ENCODE results near the gene TNRC6A.
"Not testable (repeated sequence)": the region's sequence is repeated elsewhere in the genome, so short reads cannot be mapped to it uniquely, and the experiment has no call there.

TNRC6A gene

GRCh38 chr16:24729243-24729950 is at the start of gene TNRC6A:
Gene TNRC6A, plus strand, starts transcription at chr16:24729651. Its CDS starts 191 bp downstream, at chr16:24729842.
- peak; percentile 92 for DNase-seq (ENCODE audit: low read depth)

- DNase-seq (ENCODE audit: low read depth) = no peak
Measured at GRCh38 chr16:24681793-24682192, 47.7 kb upstream of the TNRC6A start.

GRCh38 chr16:24683250-24683649 is 46.2 kb upstream of the TNRC6A start:
- no peak for DNase-seq (ENCODE audit: low read depth)

DNA sequence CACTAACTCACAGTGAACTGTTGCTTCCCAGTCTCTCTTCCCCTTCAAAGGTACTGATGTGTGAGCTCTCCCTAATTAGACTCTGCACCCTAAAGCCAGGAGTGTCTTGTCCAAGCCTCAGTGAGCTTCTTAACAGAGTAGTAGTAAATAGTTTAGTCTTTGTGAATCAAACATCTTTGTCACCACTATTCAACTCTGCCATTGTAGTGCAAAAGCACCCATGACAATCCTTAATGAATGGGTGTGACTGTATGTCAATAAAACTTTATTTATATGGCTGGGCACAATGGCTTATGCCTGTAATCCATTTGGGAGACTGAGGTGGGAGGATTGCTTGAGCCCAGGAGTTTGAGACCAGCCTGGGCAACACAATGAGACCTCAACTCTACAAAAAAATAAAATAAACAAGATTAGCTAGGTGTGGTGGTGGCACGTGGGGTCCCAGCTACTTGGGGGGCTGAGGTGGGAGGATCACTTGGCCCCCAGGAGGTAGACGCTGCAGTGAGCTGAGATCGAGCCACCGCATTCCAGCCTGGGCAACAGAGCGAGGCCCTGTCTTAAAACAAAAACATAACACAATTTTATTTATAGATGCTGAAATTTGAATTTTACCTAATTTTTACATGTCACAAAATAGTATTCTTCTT is 45.5 kb upstream of the TNRC6A start:
- no peak for DNase-seq (ENCODE audit: low read depth)

DNA sequence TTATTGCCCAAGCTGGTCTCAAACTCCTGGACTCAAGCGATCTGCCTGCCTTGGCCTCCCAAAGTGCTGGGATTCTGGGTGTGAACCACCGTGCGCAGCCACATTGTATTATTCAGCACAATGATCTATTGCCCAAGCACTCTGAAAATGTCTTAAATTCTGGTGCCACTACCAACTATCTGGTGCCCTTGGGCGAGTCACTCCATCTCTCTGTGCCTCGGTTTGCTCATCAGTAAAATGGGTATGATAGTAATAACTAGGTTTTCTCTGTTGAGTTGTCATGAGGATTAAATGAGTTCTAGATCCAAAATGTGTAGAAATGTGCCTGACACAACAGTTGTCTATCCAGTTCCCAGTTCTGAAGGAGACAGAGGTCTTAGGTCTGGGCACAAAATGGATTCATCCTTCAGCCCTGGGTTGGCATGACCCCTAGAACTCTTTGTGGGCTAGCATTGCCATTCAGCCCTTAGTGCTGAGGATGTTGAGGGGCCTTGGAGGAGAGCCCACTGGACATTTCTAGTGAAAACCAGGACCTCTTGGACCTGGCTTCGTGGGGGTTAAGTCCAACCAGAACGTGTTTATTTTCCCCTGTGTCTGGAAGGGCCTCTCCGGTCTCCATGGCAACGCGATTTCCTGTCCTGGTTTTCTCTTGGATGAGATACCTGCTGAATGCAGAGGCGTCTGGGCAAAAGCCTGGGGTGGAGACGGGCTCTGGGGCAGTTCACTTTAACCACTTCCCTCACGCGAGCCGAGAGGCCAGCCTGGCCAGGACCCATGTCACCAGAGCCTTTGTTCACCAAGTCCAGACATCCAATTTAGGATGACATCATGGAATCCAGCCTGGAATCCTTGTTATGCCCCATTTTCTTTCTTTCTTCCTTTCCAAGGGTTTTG is 43.7 kb upstream of the TNRC6A start:
- peak; percentile 68 for DNase-seq (ENCODE audit: low read depth)

- no peak for DNase-seq (ENCODE audit: low read depth)
Measured at GRCh38 chr16:24686678-24687077, 42.8 kb upstream of the TNRC6A start.

- no peak for DNase-seq (ENCODE audit: low read depth)
Measured at GRCh38 chr16:24688359-24688758, 41.1 kb upstream of the TNRC6A start.

- DNase-seq (ENCODE audit: low read depth) = peak; percentile 73
Measured at GRCh38 chr16:24689128-24689527, 40.3 kb upstream of the TNRC6A start.

- DNase-seq (ENCODE audit: low read depth) = no peak
Measured at GRCh38 chr16:24692854-24693253, 36.6 kb upstream of the TNRC6A start.

- no peak for DNase-seq (ENCODE audit: low read depth)
Measured at GRCh38 chr16:24694931-24695330, 34.5 kb upstream of the TNRC6A start.

DNA sequence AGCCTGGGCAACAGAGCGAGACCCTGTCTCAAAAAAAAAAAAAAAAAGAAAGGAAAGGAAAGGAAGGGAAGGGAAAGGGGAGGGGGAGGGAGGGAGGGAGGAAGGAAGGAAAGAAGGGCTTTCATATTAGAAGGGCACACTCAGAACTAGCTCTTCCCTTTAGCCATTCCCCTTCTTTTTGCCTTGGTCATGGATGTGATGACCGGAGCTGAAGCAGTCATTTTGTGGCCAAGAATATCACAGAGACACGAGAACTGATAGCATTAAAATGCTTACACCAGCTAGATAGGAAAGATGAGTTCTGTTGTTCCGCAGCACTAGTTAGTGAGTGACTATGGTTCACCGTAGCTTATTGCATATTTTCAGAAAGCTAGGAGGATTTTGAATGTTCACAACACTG is 32.8 kb upstream of the TNRC6A start:
- no peak for DNase-seq (ENCODE audit: low read depth)

DNA sequence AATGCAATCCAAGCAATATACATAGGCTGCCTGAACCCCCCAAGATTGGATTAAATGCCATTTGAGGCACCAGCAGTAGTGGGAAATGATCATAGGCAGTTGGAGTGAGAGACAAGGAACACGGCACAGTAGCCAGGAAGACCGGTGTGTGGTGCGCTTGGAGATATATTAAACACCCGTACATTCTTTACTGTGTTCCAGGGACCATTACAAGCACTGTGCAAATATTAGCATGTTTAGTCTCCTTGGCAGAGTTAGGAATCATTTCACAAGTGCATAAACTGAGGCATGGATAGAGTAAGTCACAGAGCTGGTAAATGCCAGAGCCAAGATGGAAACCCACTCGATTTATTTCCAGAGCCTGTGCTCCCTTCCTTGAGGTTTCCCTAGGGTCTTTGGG is 31.1 kb upstream of the TNRC6A start:
- no peak for DNase-seq (ENCODE audit: low read depth)

DNA sequence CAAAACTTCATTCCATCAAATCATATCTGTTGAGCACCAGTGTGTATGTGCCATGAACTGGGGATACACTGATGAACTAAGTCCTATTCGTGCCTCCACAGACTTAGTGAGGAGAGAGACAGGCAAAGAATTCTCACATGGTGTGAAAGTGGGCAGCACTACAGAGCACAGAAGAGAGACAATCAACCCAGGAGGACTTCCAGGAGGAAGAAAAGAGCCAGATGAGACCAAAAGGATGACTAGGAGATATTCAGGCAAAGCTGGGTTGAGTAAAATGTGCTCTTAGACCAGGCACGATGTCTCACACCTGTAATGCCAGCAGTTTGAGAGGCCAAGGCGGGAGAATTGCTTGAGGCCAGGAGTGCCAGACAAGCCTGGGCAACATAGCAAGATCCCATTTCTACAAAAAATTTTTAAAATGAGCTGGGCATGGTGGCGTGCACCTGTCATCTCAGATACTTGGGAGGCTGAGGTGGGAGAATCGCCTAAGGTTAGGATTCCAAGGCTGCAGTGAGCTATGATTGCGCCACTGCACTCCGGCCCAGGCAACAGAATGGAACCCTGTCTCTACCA is 30.2 kb upstream of the TNRC6A start:
- DNase-seq (ENCODE audit: low read depth) = no peak

DNA sequence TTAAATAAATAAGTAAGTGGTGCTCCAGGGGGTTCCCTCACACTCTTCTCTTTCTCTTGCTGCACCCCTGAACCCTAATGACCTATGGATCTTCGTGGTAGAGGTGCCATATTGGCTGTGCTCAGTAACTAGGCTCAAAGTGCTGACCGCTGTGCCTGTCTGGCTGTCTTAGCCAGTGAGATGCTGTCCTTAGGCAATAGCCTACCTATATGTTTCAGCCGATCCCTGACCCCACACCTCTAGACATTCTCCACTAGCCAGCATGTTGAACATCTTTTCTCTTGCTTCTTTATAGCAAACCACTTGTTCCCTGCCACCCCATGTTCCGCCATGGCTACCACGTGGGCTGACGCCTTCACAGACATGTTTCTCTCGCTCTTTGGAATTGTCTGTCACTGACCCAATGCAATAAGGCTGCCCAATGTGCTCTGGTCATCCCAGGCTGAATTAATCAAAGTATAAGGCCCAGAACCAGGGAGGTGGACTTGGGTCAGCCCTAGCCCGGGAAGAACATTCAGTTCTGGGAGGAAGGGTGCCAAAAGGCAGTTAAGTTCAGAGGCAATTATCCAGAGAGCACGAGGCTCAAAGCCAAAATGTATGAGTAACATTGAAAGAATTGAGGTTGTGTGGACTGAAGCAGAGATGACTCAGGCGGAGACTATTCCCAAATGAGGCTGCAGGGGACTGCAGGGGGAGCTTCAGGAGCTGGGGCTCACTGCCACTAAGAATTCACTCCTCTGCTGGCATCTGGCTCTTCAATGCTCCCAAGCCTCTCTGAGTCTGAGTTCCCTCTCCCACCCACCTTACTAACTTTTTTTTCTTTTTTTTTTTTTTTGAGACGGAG is 28.7 kb upstream of the TNRC6A start:
- DNase-seq (ENCODE audit: low read depth) = peak; percentile 99

DNA sequence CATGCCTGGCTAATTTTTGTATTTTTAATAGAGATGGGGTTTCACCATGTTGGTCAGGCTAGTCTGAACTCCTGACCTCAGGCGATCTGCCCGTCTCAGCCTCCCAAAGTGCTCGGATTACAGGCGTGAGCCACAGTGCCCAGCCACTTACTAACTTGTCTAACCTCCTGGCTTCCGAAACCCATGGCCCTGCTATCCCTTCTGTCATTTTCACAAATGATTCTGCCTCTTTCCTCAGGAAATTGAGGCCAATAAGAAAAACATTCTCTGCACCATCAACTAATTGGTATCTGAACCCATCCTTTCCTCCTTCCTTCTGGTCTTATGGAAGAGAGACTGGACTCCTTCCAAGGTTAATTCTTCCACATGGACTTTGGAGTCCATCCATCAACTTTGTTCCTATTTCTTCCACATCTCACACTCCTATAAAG is 27.9 kb upstream of the TNRC6A start:
- peak; percentile 52 for DNase-seq (ENCODE audit: low read depth)

- DNase-seq (ENCODE audit: low read depth) = not testable (repeated sequence)
Measured at GRCh38 chr16:24707760-24708159, 21.7 kb upstream of the TNRC6A start.

GRCh38 chr16:24713379-24713778 is 16.1 kb upstream of the TNRC6A start:
- DNase-seq (ENCODE audit: low read depth) = no peak

DNA sequence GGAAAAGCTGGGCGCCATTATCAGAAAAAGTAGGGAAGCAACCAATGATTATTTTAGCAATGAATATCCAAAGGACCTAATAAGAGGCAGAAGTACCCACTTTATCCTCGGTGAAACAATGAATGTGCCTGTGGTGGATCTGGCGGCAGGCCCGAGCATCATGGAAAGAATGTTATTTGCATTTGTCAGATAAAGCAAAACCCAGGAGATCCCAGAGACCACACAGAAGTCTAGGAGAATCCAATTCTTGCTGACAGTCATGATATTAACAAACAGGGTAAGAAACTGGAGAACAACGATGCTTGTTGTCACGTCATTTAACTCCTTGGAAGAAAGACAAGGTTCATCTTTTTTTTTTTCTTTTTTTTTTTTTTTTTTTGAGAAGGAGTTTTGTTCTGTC is 12.0 kb upstream of the TNRC6A start:
- DNase-seq (ENCODE audit: low read depth) = no peak

DNA sequence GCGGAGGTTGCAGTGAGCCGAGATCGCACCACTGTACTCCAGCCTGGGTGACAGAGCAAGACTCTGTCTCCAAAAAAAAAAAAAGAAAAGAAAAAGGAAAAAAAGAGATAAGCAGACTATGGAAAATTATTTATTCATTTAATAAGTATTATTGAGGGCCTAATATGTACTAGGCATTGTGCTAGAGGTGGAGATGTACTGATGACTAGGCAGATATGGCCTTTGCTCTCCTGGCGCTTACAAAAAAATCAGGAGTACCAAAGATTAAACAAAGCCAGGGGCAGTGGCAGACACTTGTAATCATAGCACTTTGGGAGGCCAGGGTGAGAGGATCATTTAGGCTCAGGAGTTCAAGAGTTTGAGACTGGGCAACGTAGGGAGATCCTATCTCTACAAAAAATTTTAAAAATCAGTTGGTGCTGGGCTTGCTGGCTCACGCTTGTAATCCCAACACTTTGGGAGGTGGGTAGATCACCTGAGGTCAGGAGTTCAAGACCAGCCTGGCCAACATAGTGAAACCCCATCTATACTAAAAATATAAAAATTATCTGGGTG is 10.4 kb upstream of the TNRC6A start:
- no peak for DNase-seq (ENCODE audit: low read depth)

GRCh38 chr16:24721830-24722238 is 7.6 kb upstream of the TNRC6A start:
- DNase-seq (ENCODE audit: low read depth) = peak; percentile 62

- peak; percentile 62 for DNase-seq (ENCODE audit: low read depth)
Measured at GRCh38 chr16:24723663-24724062, 5.8 kb upstream of the TNRC6A start.

All from ELR (cell line).